ENCODE data around the gene METTL24. TPM values are rescaled to one million over a fixed set of nuclear protein-coding genes. Genes with fewer than 3 reads are reported as not detected.

The METTL24 gene
- polyA plus RNA-seq, 3 donors from 2014 or later = 0.81 to 2.8 TPM; not detected in 1

GRCh38 chr6:110325197-110325596 lies 33.0 kb downstream of the METTL24 start:
- Mint-ChIP-seq H3K36me3 (no peaks in the 10 kb centered on the region), H3K27me3 (ENCODE audit: low read depth in 3 of 3) (peaks cover 2 to 4% (median 2%) of the 10 kb centered on the region in 3 donors), H3K27ac (no peak overlapping the region), H3K4me3 (no peak overlapping the region), H3K9me3 (no peaks in the 10 kb centered on the region), H3K4me1 (no peaks in the 10 kb centered on the region)
- no peak for DNase-seq

GRCh38 chr6:110324548-110324947 lies 33.6 kb downstream of the METTL24 start:
- no peaks in the 10 kb centered on the region for H3K4me1 Mint-ChIP-seq
- H3K27ac Mint-ChIP-seq = no peak overlapping the region
- peaks cover 2% of the 10 kb centered on the region in 3 donors for H3K27me3 Mint-ChIP-seq (ENCODE audit: low read depth in 3 of 3)
- no peaks in the 10 kb centered on the region for H3K9me3 Mint-ChIP-seq
- DNase-seq = no peak
- no peaks in the 10 kb centered on the region for H3K36me3 Mint-ChIP-seq
- no peak overlapping the region for H3K4me3 Mint-ChIP-seq

- H3K4me3 Mint-ChIP-seq = no peak overlapping the region
- no peaks in the 10 kb centered on the region for H3K9me3 Mint-ChIP-seq
- no peaks in the 10 kb centered on the region for H3K4me1 Mint-ChIP-seq
- H3K27ac Mint-ChIP-seq = no peak overlapping the region
- H3K27me3 Mint-ChIP-seq (ENCODE audit: low read depth in 3 of 3) = peaks cover 2% of the 10 kb centered on the region in 3 donors
- no peak for DNase-seq
- H3K36me3 Mint-ChIP-seq = no peaks in the 10 kb centered on the region
Measured at GRCh38 chr6:110323258-110323657, 34.9 kb downstream of the METTL24 start.

- Mint-ChIP-seq H3K4me3 (no peak overlapping the region), H3K36me3 (no peaks in the 10 kb centered on the region), H3K27me3 (ENCODE audit: low read depth in 3 of 3) (peaks cover 2% of the 10 kb centered on the region in 3 donors), H3K27ac (no peak overlapping the region), H3K9me3 (no peaks in the 10 kb centered on the region), H3K4me1 (no peaks in the 10 kb centered on the region)
- no peak for DNase-seq
Measured at GRCh38 chr6:110322874-110323242, 35.3 kb downstream of the METTL24 start.

GRCh38 chr6:110322151-110322873 lies 35.8 kb downstream of the METTL24 start:
- no peaks in the 10 kb centered on the region for H3K4me1 Mint-ChIP-seq
- no peak overlapping the region for H3K27ac Mint-ChIP-seq
- no peaks in the 10 kb centered on the region for H3K36me3 Mint-ChIP-seq
- no peak for DNase-seq
- no peak overlapping the region for H3K4me3 Mint-ChIP-seq
- peaks cover 2 to 6% (median 2%) of the 10 kb centered on the region in 3 donors for H3K27me3 Mint-ChIP-seq (ENCODE audit: low read depth in 3 of 3)
- H3K9me3 Mint-ChIP-seq = no peaks in the 10 kb centered on the region

GRCh38 chr6:110320307-110320706 lies 37.8 kb downstream of the METTL24 start:
- Mint-ChIP-seq H3K4me1 (no peaks in the 10 kb centered on the region), H3K4me3 (no peak overlapping the region), H3K9me3 (no peaks in the 10 kb centered on the region), H3K27me3 (ENCODE audit: low read depth in 3 of 3) (peaks cover 2 to 9% (median 2%) of the 10 kb centered on the region in 3 donors), H3K36me3 (no peaks in the 10 kb centered on the region), H3K27ac (no peak overlapping the region)
- DNase-seq = no peak

GRCh38 chr6:110319843-110320242 lies 38.3 kb downstream of the METTL24 start:
- H3K9me3 Mint-ChIP-seq = no peaks in the 10 kb centered on the region
- no peaks in the 10 kb centered on the region for H3K36me3 Mint-ChIP-seq
- H3K27ac Mint-ChIP-seq = no peak overlapping the region
- H3K27me3 Mint-ChIP-seq (ENCODE audit: low read depth in 3 of 3) = peaks cover 2 to 9% (median 4%) of the 10 kb centered on the region in 3 donors
- no peak overlapping the region for H3K4me3 Mint-ChIP-seq
- DNase-seq = no peak
- no peaks in the 10 kb centered on the region for H3K4me1 Mint-ChIP-seq

GRCh38 chr6:110319381-110319780 lies 38.8 kb downstream of the METTL24 start:
- H3K4me1 Mint-ChIP-seq = no peaks in the 10 kb centered on the region
- no peak overlapping the region for H3K4me3 Mint-ChIP-seq
- H3K9me3 Mint-ChIP-seq = no peaks in the 10 kb centered on the region
- H3K36me3 Mint-ChIP-seq = no peaks in the 10 kb centered on the region
- no peak overlapping the region for H3K27ac Mint-ChIP-seq
- DNase-seq = no peak
- peaks cover 2 to 9% (median 4%) of the 10 kb centered on the region in 3 donors for H3K27me3 Mint-ChIP-seq (ENCODE audit: low read depth in 3 of 3)

- Mint-ChIP-seq H3K27me3 (ENCODE audit: low read depth in 3 of 3) (peaks cover 2 to 9% (median 4%) of the 10 kb centered on the region in 3 donors), H3K4me1 (no peaks in the 10 kb centered on the region), H3K27ac (no peak overlapping the region), H3K4me3 (no peak overlapping the region), H3K36me3 (no peaks in the 10 kb centered on the region), H3K9me3 (no peaks in the 10 kb centered on the region)
- no peak for DNase-seq
Measured at GRCh38 chr6:110318971-110319370, 39.2 kb downstream of the METTL24 start.

GRCh38 chr6:110317646-110318045 lies 40.5 kb downstream of the METTL24 start:
- no peak for DNase-seq
- Mint-ChIP-seq H3K27me3 (ENCODE audit: low read depth in 3 of 3) (peaks cover under 1 to 9% (median 4%) of the 10 kb centered on the region in 3 donors), H3K9me3 (no peaks in the 10 kb centered on the region), H3K36me3 (no peaks in the 10 kb centered on the region), H3K27ac (no peak overlapping the region), H3K4me3 (no peak overlapping the region), H3K4me1 (no peaks in the 10 kb centered on the region)

GRCh38 chr6:110317189-110317588 lies 41.0 kb downstream of the METTL24 start:
- no peaks in the 10 kb centered on the region for H3K36me3 Mint-ChIP-seq
- no peak overlapping the region for H3K4me3 Mint-ChIP-seq
- no peak overlapping the region for H3K27ac Mint-ChIP-seq
- no peak for DNase-seq
- no peaks in the 10 kb centered on the region for H3K9me3 Mint-ChIP-seq
- H3K4me1 Mint-ChIP-seq = no peaks in the 10 kb centered on the region
- peaks cover 0 to 7% (median 4%) of the 10 kb centered on the region in 3 donors for H3K27me3 Mint-ChIP-seq (ENCODE audit: low read depth in 3 of 3)

- DNase-seq = no peak
- Mint-ChIP-seq H3K36me3 (no peaks in the 10 kb centered on the region), H3K4me1 (peaks cover 2 to 3% of the 10 kb centered on the region in 2 donors), H3K27me3 (ENCODE audit: low read depth in 3 of 3) (peaks cover 0 to 7% (median 2%) of the 10 kb centered on the region in 3 donors), H3K27ac (no peak overlapping the region), H3K4me3 (no peak overlapping the region), H3K9me3 (no peaks in the 10 kb centered on the region)
Measured at GRCh38 chr6:110315869-110316398, 42.2 kb downstream of the METTL24 start.

- DNase-seq = no peak
- Mint-ChIP-seq H3K36me3 (no peaks in the 10 kb centered on the region), H3K9me3 (no peaks in the 10 kb centered on the region), H3K27ac (no peak overlapping the region), H3K4me1 (peaks cover 4 to 5% of the 10 kb centered on the region in 2 donors), H3K27me3 (ENCODE audit: low read depth in 3 of 3) (peaks cover 0 to 7% (median 2%) of the 10 kb centered on the region in 3 donors), H3K4me3 (no peak overlapping the region)
Measured at GRCh38 chr6:110315207-110315868, 42.8 kb downstream of the METTL24 start.

- Mint-ChIP-seq H3K9me3 (no peaks in the 10 kb centered on the region), H3K27me3 (ENCODE audit: low read depth in 3 of 3) (peaks cover 0 to 2% (median under 1%) of the 10 kb centered on the region in 3 donors), H3K4me3 (no peak overlapping the region), H3K27ac (peak overlapping the region in 3 of 6 donors; percentile 17 to 37 (median 18)), H3K4me1 (peaks cover 4 to 5% of the 10 kb centered on the region in 2 donors), H3K36me3 (no peaks in the 10 kb centered on the region)
- DNase-seq = no peak
Measured at GRCh38 chr6:110310861-110311446, 47.2 kb downstream of the METTL24 start.
